Amniotic stem cell (primary cell): Measurements from ENCODE around the gene PRDX3.

Source experiments
- DNase-seq: peaks from one replicate; lab custom pipeline; 2025; lab: John Stamatoyannopoulos, UW

The PRDX3 gene

GRCh38 chr10:119178372-119179119 is at the start of gene PRDX3:
TSS of gene PRDX3 (minus strand) at chr10:119178812. CDS start at chr10:119178790, 22 bp downstream.
- DNase-seq = peak; percentile 63

- no peak for DNase-seq
These were observed 49.2 kb upstream of the PRDX3 start for GRCh38 chr10:119227825-119228224.

- no peak for DNase-seq
These were observed 46.6 kb upstream of the PRDX3 start for GRCh38 chr10:119225083-119225658.

- no peak for DNase-seq
These were observed 44.4 kb upstream of the PRDX3 start for GRCh38 chr10:119222966-119223386.

- DNase-seq = no peak
These were observed 43.9 kb upstream of the PRDX3 start for GRCh38 chr10:119222537-119222936.

GRCh38 chr10:119221666-119222065 is 43.1 kb upstream of the PRDX3 start:
- no peak for DNase-seq

- DNase-seq = no peak
These were observed 42.6 kb upstream of the PRDX3 start for GRCh38 chr10:119221201-119221600.

GRCh38 chr10:119219871-119220270 is 41.3 kb upstream of the PRDX3 start:
- DNase-seq = no peak

- DNase-seq = no peak
These were observed 39.4 kb upstream of the PRDX3 start for GRCh38 chr10:119217991-119218490.

GRCh38 chr10:119217401-119217800 is 38.8 kb upstream of the PRDX3 start:
- no peak for DNase-seq

GRCh38 chr10:119216127-119216526 is 37.5 kb upstream of the PRDX3 start:
- no peak for DNase-seq

- DNase-seq = no peak
These were observed 36.8 kb upstream of the PRDX3 start for GRCh38 chr10:119215371-119215770.

GRCh38 chr10:119211625-119212441 is 33.2 kb upstream of the PRDX3 start:
- DNase-seq = no peak

- DNase-seq = peak; percentile 26
These were observed 32.6 kb upstream of the PRDX3 start for GRCh38 chr10:119211176-119211575.

GRCh38 chr10:119210633-119211032 is 32.0 kb upstream of the PRDX3 start:
- no peak for DNase-seq

- DNase-seq = no peak
These were observed 31.2 kb upstream of the PRDX3 start for GRCh38 chr10:119209736-119210355.

GRCh38 chr10:119209035-119209735 is 30.6 kb upstream of the PRDX3 start:
- peak; percentile 28 for DNase-seq

GRCh38 chr10:119208553-119208940 is 29.9 kb upstream of the PRDX3 start:
- DNase-seq = no peak

GRCh38 chr10:119207713-119208552 is 29.3 kb upstream of the PRDX3 start:
- no peak for DNase-seq

- peak; percentile 97 for DNase-seq
These were observed 28.7 kb upstream of the PRDX3 start, which contains the start of gene GRK5 for GRCh38 chr10:119207366-119207666. TSS of gene GRK5 (plus strand) at chr10:119207571. CDS start at chr10:119207918, 347 bp downstream.
